ENCODE measurements around the gene TTLL5. TPM values are rescaled to one million over a fixed set of nuclear protein-coding genes. Genes with fewer than 3 reads are reported as not detected.

TTLL5 gene
- total and polyA plus RNA-seq, 9 of the 15 experiments (the other 6 are each of a cell fraction or from before 2014, with no cell fraction given) = 4.1 to 18.9 (median 12.6) TPM

DNA sequence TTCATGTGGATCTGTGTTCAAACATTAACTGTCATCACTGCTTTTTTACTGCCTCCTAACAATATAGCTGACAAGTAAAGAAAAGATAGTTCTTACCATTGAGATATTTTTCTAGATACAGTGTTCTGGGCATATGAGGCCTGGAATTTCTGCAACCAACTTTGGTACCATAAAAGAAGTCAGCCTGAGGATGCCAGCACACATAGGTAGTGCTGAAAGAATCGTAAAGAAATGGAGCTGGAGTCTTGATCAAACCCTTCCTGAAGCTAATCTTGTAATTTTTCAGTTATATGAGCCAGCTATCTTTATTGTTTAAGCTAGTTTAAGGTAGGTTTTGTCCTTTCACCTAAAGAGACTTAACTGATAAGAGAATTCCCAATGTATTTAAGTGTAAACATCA lies 11.7 kb upstream of the TTLL5 start:
- Histone ChIP-seq H3K79me2 (ENCODE audit: control insufficient read depth, insufficient read depth, low read length) (no peaks in the 10 kb centered on the region), H3K4me2 (ENCODE audit: insufficient read depth, low read length) (no peak overlapping the region), H3K9ac (ENCODE audit: insufficient read depth in 1 of 2, low read depth in 2 of 2, low read length in 2 of 2) (no peak overlapping the region), H3K4me3 (no peak overlapping the region), H3K4me1 (replicated peaks in 1 of 2; ENCODE audit: control insufficient read depth in 2 of 2, insufficient read depth in 2 of 2, low read length in 2 of 2) (peaks cover 0 to 5% of the 10 kb centered on the region in 2 experiments; a peak in 2 of 5 replicates), H3K27ac (ENCODE audit: extremely low read depth, low read depth, low read length) (no peak overlapping the region), H3K27me3 (ENCODE audit: control insufficient read depth in 2 of 2, insufficient read depth in 2 of 2, low read length in 2 of 2) (no peaks in the 10 kb centered on the region), H3K36me3 (ENCODE audit: control insufficient read depth, insufficient read depth, low read length) (peaks cover 36% of the 10 kb centered on the region; the same call in 2 of the 3 replicates), H2AFZ (ENCODE audit: low read depth, low read length) (no peak overlapping the region), H3K9me3 (replicated peaks; ENCODE audit: control insufficient read depth, insufficient read depth, low read depth, low read length) (no peaks in the 10 kb centered on the region), H3K9me1 (ENCODE audit: control insufficient read depth, insufficient read depth, low read length) (no peaks in the 10 kb centered on the region), H4K20me1 (replicated peaks; ENCODE audit: control insufficient read depth, insufficient read depth, low read length) (no peaks in the 10 kb centered on the region)
- intact Hi-C loops (cut with micrococcal nuclease) (no loop called here), in situ Hi-C loops (cut with MboI) (no loop called here)
- TF ChIP-seq KLF10 (CRISPR knock-in tag; IDR thresholded peaks at IDR 0.05) (no peak), ETV1 (tag; conservative IDR thresholded peaks at IDR 0.05; ENCODE audit: low read depth) (no peak), E2F3 (CRISPR knock-in tag; IDR thresholded peaks at IDR 0.05) (no peak), NELFE (IDR thresholded peaks at IDR 0.05; ENCODE audit: insufficient read depth, insufficient read length) (no peak), TCF3 (CRISPR knock-in tag; IDR thresholded peaks at IDR 0.05) (no peak), RAD21 (CRISPR knock-in tag; conservative IDR thresholded peaks at IDR 0.05 in 1 of 2, IDR thresholded peaks at IDR 0.05 in 1 of 2) (no peak), DPF2 (IDR thresholded peaks at IDR 0.05) (no peak), GABPB2 (CRISPR knock-in tag; conservative IDR thresholded peaks at IDR 0.05) (no peak), THRAP3 (IDR thresholded peaks at IDR 0.05; ENCODE audit: borderline replicate concordance) (no peak), ZBED1 (IDR thresholded peaks at IDR 0.05) (no peak), SP2 (IDR thresholded peaks at IDR 0.05; ENCODE audit: extremely low read depth, low read depth, low read length, poor library complexity, severe bottlenecking) (no peak), NR4A1 (CRISPR knock-in tag; IDR thresholded peaks at IDR 0.05) (no peak), NR4A1 (tag; IDR thresholded peaks at IDR 0.05) (no peak), LEF1 (IDR thresholded peaks at IDR 0.05) (no peak), HSF4 (CRISPR knock-in tag; IDR thresholded peaks at IDR 0.05; ENCODE audit: borderline replicate concordance) (no peak)
- TF ChIP-seq, protein P1, sequence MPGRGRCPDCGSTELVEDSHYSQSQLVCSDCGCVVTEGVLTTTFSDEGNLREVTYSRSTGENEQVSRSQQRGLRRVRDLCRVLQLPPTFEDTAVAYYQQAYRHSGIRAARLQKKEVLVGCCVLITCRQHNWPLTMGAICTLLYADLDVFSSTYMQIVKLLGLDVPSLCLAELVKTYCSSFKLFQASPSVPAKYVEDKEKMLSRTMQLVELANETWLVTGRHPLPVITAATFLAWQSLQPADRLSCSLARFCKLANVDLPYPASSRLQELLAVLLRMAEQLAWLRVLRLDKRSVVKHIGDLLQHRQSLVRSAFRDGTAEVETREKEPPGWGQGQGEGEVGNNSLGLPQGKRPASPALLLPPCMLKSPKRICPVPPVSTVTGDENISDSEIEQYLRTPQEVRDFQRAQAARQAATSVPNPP (IDR thresholded peaks at IDR 0.05; ENCODE audit: borderline replicate concordance, insufficient read depth, insufficient read length) = no peak
- CTCF ChIA-PET (ENCODE audit: low intra/inter-chr PET ratio) = no interaction called here
- ATAC-seq (no peak), FAIRE-seq (no peak), DNase-seq (ENCODE audit: extremely low read depth in 1 of 4, low spot score in 3 of 4) (no peak)
- 88% methylated on average over 1 of the region's 1 CpG for WGBS (ENCODE audit: insufficient coverage, low coverage, missing lambda C conversion rate)
- no TSS peak for BruUV-seq (replicated peaks)
- POLR2A ChIA-PET = interaction anchor here (1.0 kb wide), 1 partner anchor 11 kb away, joined by 3 read pairs; the partner anchor contains the start of genes ERG28 and TTLL5
